ENCODE data around the gene CCDC112. TPM values are rescaled to one million over a fixed set of nuclear protein-coding genes. Genes with fewer than 3 reads are reported as not detected.

The CCDC112 gene
- total and polyA plus RNA-seq, 9 of the 15 experiments (the other 6 are each of a cell fraction or from before 2014, with no cell fraction given): 3.3 to 15.3 (median 7.4) TPM

- POLR2A ChIA-PET: no interaction called here
- no peak overlapping the region for H3K4me3 ChIP-seq
- BruUV-seq (replicated peaks): no TSS peak
- H3K27ac ChIP-seq (ENCODE audit: extremely low read depth, low read depth, low read length): no peak overlapping the region
- no peaks in the 10 kb centered on the region for H3K9me3 ChIP-seq (replicated peaks; ENCODE audit: control insufficient read depth, insufficient read depth, low read depth, low read length)
- no peaks in the 10 kb centered on the region for H3K4me1 ChIP-seq (replicated peaks in 1 of 2; ENCODE audit: control insufficient read depth in 2 of 2, insufficient read depth in 2 of 2, low read length in 2 of 2)
- H2AFZ ChIP-seq (ENCODE audit: low read depth, low read length): no peak overlapping the region
- no peak for ATAC-seq
- H3K9me1 ChIP-seq (ENCODE audit: control insufficient read depth, insufficient read depth, low read length): no peaks in the 10 kb centered on the region
- CTCF ChIA-PET (ENCODE audit: low intra/inter-chr PET ratio): no interaction called here
- H4K20me1 ChIP-seq (replicated peaks; ENCODE audit: control insufficient read depth, insufficient read depth, low read length): no peaks in the 10 kb centered on the region
- H3K27me3 ChIP-seq (ENCODE audit: control insufficient read depth in 2 of 2, insufficient read depth in 2 of 2, low read length in 2 of 2): no peaks in the 10 kb centered on the region
- no peak for DNase-seq (ENCODE audit: extremely low read depth in 1 of 4, low spot score in 3 of 4)
- no peak overlapping the region for H3K4me2 ChIP-seq (ENCODE audit: insufficient read depth, low read length)
- intact Hi-C loops (cut with micrococcal nuclease): no loop called here
- no peak overlapping the region for H3K9ac ChIP-seq (ENCODE audit: insufficient read depth in 1 of 2, low read depth in 2 of 2, low read length in 2 of 2)
- peaks cover 12% of the 10 kb centered on the region; the same call in 1 of the 3 replicates for H3K36me3 ChIP-seq (ENCODE audit: control insufficient read depth, insufficient read depth, low read length)
- TF ChIP-seq ZNF253 (CRISPR knock-in tag; conservative IDR thresholded peaks at IDR 0.05) (no peak), SMAD1 (IDR thresholded peaks at IDR 0.05; ENCODE audit: low read depth, low read length, partially characterized antibody) (no peak), FIP1L1 (IDR thresholded peaks at IDR 0.05; ENCODE audit: low read depth, low read length, poor library complexity, severe bottlenecking) (no peak), TBL1XR1 (IDR thresholded peaks at IDR 0.05; ENCODE audit: low read length in 2 of 2) (no peak)
- FAIRE-seq: no peak
- WGBS (ENCODE audit: insufficient coverage, low coverage, missing lambda C conversion rate): 80% methylated on average over 3 of the region's 3 CpGs
- in situ Hi-C loops (cut with MboI): no loop called here
- H3K79me2 ChIP-seq (ENCODE audit: control insufficient read depth, insufficient read depth, low read length): no peaks in the 10 kb centered on the region
Measured at GRCh38 chr5:115272297-115272958, 24.0 kb downstream of the CCDC112 start.

GRCh38 chr5:115271295-115272050 lies 25.0 kb downstream of the CCDC112 start:
- no peaks in the 10 kb centered on the region for H3K4me1 ChIP-seq (replicated peaks in 1 of 2; ENCODE audit: control insufficient read depth in 2 of 2, insufficient read depth in 2 of 2, low read length in 2 of 2)
- H3K9me1 ChIP-seq (ENCODE audit: control insufficient read depth, insufficient read depth, low read length): no peaks in the 10 kb centered on the region
- FAIRE-seq (no peak), ATAC-seq (no peak), DNase-seq (ENCODE audit: extremely low read depth in 1 of 4, low spot score in 3 of 4) (no peak)
- intact Hi-C loops (cut with micrococcal nuclease): no loop called here
- H3K36me3 ChIP-seq (ENCODE audit: control insufficient read depth, insufficient read depth, low read length): peaks cover 12% of the 10 kb centered on the region; the same call in 1 of the 3 replicates
- H3K4me3 ChIP-seq: no peak overlapping the region
- no peak overlapping the region for H3K4me2 ChIP-seq (ENCODE audit: insufficient read depth, low read length)
- no peak overlapping the region for H3K9ac ChIP-seq (ENCODE audit: insufficient read depth in 1 of 2, low read depth in 2 of 2, low read length in 2 of 2)
- H3K9me3 ChIP-seq (replicated peaks; ENCODE audit: control insufficient read depth, insufficient read depth, low read depth, low read length): no peaks in the 10 kb centered on the region
- H3K27ac ChIP-seq (ENCODE audit: extremely low read depth, low read depth, low read length): no peak overlapping the region
- in situ Hi-C loops (cut with MboI): no loop called here
- H3K79me2 ChIP-seq (ENCODE audit: control insufficient read depth, insufficient read depth, low read length): no peaks in the 10 kb centered on the region
- no peaks in the 10 kb centered on the region for H4K20me1 ChIP-seq (replicated peaks; ENCODE audit: control insufficient read depth, insufficient read depth, low read length)
- WGBS (ENCODE audit: insufficient coverage, low coverage, missing lambda C conversion rate): 96% methylated on average over 2 of the region's 6 CpGs
- ChIA-PET CTCF (ENCODE audit: low intra/inter-chr PET ratio) (no interaction called here), POLR2A (no interaction called here)
- BruUV-seq (replicated peaks): no TSS peak
- H2AFZ ChIP-seq (ENCODE audit: low read depth, low read length): no peak overlapping the region
- no peaks in the 10 kb centered on the region for H3K27me3 ChIP-seq (ENCODE audit: control insufficient read depth in 2 of 2, insufficient read depth in 2 of 2, low read length in 2 of 2)
- TF ChIP-seq ERF (CRISPR knock-in tag; IDR thresholded peaks at IDR 0.05) (no peak), ZBTB12 (CRISPR knock-in tag; IDR thresholded peaks at IDR 0.05) (no peak), CHCHD3 (CRISPR knock-in tag; IDR thresholded peaks at IDR 0.05) (no peak), U2AF2 (optimal IDR thresholded peaks at IDR 0.05; ENCODE audit: low read depth, low read length) (no peak), TARDBP (IDR thresholded peaks at IDR 0.05) (no peak), KDM4B (IDR thresholded peaks at IDR 0.05; ENCODE audit: borderline replicate concordance in 2 of 2, low read depth in 1 of 2) (no peak), JUNB (CRISPR knock-in tag; conservative IDR thresholded peaks at IDR 0.05) (no peak), KLF10 (CRISPR knock-in tag; IDR thresholded peaks at IDR 0.05) (no peak), E2F6 (IDR thresholded peaks at IDR 0.05; ENCODE audit: borderline replicate concordance in 1 of 2, extremely low read depth in 1 of 2, insufficient read depth in 1 of 2, insufficient read length in 1 of 2, low read depth in 1 of 2, low read length in 1 of 2, poor library complexity in 1 of 2, severe bottlenecking in 1 of 2) (no peak)

All from K562 (cell line).